PFSK-1 (cell line): Measurements from ENCODE around the gene HSBP1L1.

ENCODE experiments used
- FOXP2 ChIP-seq: optimal IDR thresholded peaks from 2 replicates; pipeline ENCODE3; 2011; ENCODE audit warnings: borderline replicate concordance, control low read depth, inconsistent platforms; ENCODE audit not compliant: insufficient read depth; ENCODE audit errors: extremely low read length, extremely low read depth
- POLR2AphosphoS5 ChIP-seq: IDR thresholded peaks from 2 replicates; pipeline ENCODE4 v1.6.1; 2012; ENCODE audit warnings: low read depth, mild to moderate bottlenecking, control low read depth, low read length, moderate library complexity
- SIN3A ChIP-seq: IDR thresholded peaks from 2 replicates; pipeline ENCODE4 v1.6.1; 2012; ENCODE audit warnings: mild to moderate bottlenecking, low read length, moderate library complexity, borderline replicate concordance; ENCODE audit not compliant: insufficient read depth
- TAF1 ChIP-seq: IDR thresholded peaks from 2 replicates; pipeline ENCODE4 v1.6.1; 2012; ENCODE audit warnings: low read length, control low read depth, borderline replicate concordance; ENCODE audit not compliant: insufficient read depth
- TF ChIP-seq, protein P1 (sequence below), 2 experiments: IDR thresholded peaks; 2 replicates each; pipeline versions ENCODE4 v1.6.1 to v1.8.0; 2011 to 2012; ENCODE audit warnings: low read depth in 2 of 2, low read length in 2 of 2, control low read depth in 1 of 2, inconsistent platforms in 1 of 2, mild to moderate bottlenecking in 1 of 2, moderate library complexity in 1 of 2; ENCODE audit not compliant: insufficient read depth in 1 of 2

Gene HSBP1L1

GRCh38 chr18:80012714-80013113 lies 48.3 kb downstream of the HSBP1L1 start:
- TF ChIP-seq TAF1 (no peak), FOXP2 (no peak), POLR2AphosphoS5 (no peak), SIN3A (no peak)
- TF ChIP-seq, protein P1, sequence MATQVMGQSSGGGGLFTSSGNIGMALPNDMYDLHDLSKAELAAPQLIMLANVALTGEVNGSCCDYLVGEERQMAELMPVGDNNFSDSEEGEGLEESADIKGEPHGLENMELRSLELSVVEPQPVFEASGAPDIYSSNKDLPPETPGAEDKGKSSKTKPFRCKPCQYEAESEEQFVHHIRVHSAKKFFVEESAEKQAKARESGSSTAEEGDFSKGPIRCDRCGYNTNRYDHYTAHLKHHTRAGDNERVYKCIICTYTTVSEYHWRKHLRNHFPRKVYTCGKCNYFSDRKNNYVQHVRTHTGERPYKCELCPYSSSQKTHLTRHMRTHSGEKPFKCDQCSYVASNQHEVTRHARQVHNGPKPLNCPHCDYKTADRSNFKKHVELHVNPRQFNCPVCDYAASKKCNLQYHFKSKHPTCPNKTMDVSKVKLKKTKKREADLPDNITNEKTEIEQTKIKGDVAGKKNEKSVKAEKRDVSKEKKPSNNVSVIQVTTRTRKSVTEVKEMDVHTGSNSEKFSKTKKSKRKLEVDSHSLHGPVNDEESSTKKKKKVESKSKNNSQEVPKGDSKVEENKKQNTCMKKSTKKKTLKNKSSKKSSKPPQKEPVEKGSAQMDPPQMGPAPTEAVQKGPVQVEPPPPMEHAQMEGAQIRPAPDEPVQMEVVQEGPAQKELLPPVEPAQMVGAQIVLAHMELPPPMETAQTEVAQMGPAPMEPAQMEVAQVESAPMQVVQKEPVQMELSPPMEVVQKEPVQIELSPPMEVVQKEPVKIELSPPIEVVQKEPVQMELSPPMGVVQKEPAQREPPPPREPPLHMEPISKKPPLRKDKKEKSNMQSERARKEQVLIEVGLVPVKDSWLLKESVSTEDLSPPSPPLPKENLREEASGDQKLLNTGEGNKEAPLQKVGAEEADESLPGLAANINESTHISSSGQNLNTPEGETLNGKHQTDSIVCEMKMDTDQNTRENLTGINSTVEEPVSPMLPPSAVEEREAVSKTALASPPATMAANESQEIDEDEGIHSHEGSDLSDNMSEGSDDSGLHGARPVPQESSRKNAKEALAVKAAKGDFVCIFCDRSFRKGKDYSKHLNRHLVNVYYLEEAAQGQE (IDR thresholded peaks at IDR 0.05; ENCODE audit: insufficient read depth in 1 of 2, low read depth in 2 of 2, low read length in 2 of 2): no peak
